ENCODE measurements around the gene TPI1.

DNA sequence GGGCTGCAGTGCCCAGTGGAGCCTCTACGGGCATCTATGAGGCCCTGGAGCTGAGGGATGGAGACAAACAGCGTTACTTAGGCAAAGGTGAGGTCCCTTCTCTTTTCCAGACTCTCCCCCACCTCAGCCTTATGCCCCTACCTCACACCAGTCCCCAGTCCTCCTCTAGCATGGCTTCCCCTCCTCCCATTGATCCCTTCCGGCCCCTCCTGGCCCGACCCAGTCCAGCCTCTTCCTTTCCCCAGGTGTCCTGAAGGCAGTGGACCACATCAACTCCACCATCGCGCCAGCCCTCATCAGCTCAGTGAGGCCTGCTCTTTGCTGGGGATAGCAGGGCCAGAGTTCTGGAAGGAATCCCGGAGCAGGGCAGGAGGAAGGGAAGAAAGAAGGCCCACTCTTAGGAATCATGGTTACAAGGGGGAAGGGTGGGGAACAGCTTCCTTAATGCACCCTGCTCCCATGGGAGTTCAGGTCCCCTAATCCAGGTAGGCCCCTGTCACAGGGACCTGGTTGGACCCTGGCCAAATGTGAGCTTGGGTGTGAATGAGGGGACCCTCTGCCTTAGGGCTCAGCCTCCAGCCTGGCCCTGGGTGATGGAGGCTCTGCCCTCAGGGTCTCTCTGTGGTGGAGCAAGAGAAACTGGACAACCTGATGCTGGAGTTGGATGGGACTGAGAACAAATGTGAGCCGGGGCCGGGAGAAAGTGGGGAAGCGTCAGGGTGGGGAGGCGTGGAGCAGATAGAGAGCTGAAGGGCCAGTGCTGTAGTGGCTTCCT, 49.3 kb downstream of the TPI1 start:
- TF ChIP-seq, protein P1, sequence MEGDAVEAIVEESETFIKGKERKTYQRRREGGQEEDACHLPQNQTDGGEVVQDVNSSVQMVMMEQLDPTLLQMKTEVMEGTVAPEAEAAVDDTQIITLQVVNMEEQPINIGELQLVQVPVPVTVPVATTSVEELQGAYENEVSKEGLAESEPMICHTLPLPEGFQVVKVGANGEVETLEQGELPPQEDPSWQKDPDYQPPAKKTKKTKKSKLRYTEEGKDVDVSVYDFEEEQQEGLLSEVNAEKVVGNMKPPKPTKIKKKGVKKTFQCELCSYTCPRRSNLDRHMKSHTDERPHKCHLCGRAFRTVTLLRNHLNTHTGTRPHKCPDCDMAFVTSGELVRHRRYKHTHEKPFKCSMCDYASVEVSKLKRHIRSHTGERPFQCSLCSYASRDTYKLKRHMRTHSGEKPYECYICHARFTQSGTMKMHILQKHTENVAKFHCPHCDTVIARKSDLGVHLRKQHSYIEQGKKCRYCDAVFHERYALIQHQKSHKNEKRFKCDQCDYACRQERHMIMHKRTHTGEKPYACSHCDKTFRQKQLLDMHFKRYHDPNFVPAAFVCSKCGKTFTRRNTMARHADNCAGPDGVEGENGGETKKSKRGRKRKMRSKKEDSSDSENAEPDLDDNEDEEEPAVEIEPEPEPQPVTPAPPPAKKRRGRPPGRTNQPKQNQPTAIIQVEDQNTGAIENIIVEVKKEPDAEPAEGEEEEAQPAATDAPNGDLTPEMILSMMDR (IDR thresholded peaks at IDR 0.05; ENCODE audit: low read length): no peak
- no peak for TF ChIP-seq EZH2 (IDR thresholded peaks at IDR 0.05; ENCODE audit: borderline replicate concordance, low read length)

Data from OCI-LY1 (cell line).